IPS-15b (cell line): ENCODE results near the gene ADRA1B.
"Not testable (repeated sequence)": the region's sequence is repeated elsewhere in the genome, so short reads cannot be mapped to it uniquely, and the experiment has no call there.

Experiments used
- H3K27me3 ChIP-seq: one replicate; pipeline ENCODE4 v1.6.1; 2013; ENCODE audit warnings: low read length; ENCODE audit not compliant: control insufficient read depth, insufficient read depth
- H3K36me3 ChIP-seq: one replicate; pipeline ENCODE4 v1.6.1; 2013; ENCODE audit warnings: low read length; ENCODE audit not compliant: control insufficient read depth, insufficient read depth
- H3K4me1 ChIP-seq: one replicate; pipeline ENCODE4 v1.6.1; 2013; ENCODE audit warnings: mild to moderate bottlenecking, low read length; ENCODE audit not compliant: control insufficient read depth, insufficient read depth
- H3K4me3 ChIP-seq: one replicate; pipeline ENCODE4 v1.5.1; 2013; ENCODE audit warnings: low read depth, low read length
- H3K9ac ChIP-seq: one replicate; pipeline ENCODE4 v1.6.1; 2013; ENCODE audit warnings: low read depth, mild to moderate bottlenecking, low read length
- H3K9me3 ChIP-seq: one replicate; pipeline ENCODE4 v1.6.1; 2013; ENCODE audit warnings: mild to moderate bottlenecking, low read length; ENCODE audit not compliant: control insufficient read depth, insufficient read depth

The ADRA1B gene

GRCh38 chr5:160009591-160009989 is 93.3 kb downstream of the ADRA1B start:
- Histone ChIP-seq H3K36me3 (peaks cover 5% of the 10 kb centered on the region), H3K4me3 (peak overlapping the region; percentile 97), H3K9ac (peak overlapping the region; percentile 94), H3K4me1 (no peaks in the 10 kb centered on the region), H3K27me3 (no peaks in the 10 kb centered on the region), H3K9me3 (no peaks in the 10 kb centered on the region)

- Histone ChIP-seq H3K9ac (no peak overlapping the region), H3K4me1 (no peaks in the 10 kb centered on the region), H3K36me3 (peaks cover 5% of the 10 kb centered on the region), H3K4me3 (no peak overlapping the region), H3K27me3 (no peaks in the 10 kb centered on the region), H3K9me3 (no peaks in the 10 kb centered on the region)
These were observed 95.2 kb downstream of the ADRA1B start for GRCh38 chr5:160011471-160011870.

- not testable (repeated sequence) for H3K4me1 ChIP-seq, H3K4me3 ChIP-seq, H3K9ac ChIP-seq, H3K36me3 ChIP-seq, H3K9me3 ChIP-seq, H3K27me3 ChIP-seq
These were observed 97.9 kb downstream of the ADRA1B start for GRCh38 chr5:160014197-160014596.

GRCh38 chr5:160018945-160019625 is 102.8 kb downstream of the ADRA1B start:
- Histone ChIP-seq H3K4me3 (no peak overlapping the region), H3K27me3 (no peaks in the 10 kb centered on the region), H3K9ac (no peak overlapping the region), H3K4me1 (no peaks in the 10 kb centered on the region), H3K9me3 (no peaks in the 10 kb centered on the region), H3K36me3 (no peaks in the 10 kb centered on the region)

- H3K9me3 ChIP-seq = no peaks in the 10 kb centered on the region
- no peaks in the 10 kb centered on the region for H3K27me3 ChIP-seq
- H3K36me3 ChIP-seq = peaks cover 2% of the 10 kb centered on the region
- H3K9ac ChIP-seq = no peak overlapping the region
- H3K4me1 ChIP-seq = no peaks in the 10 kb centered on the region
- no peak overlapping the region for H3K4me3 ChIP-seq
These were observed 104.0 kb downstream of the ADRA1B start for GRCh38 chr5:160020266-160020770.

GRCh38 chr5:160020964-160021363 is 104.7 kb downstream of the ADRA1B start:
- Histone ChIP-seq H3K9ac (no peak overlapping the region), H3K9me3 (no peaks in the 10 kb centered on the region), H3K4me1 (no peaks in the 10 kb centered on the region), H3K36me3 (peaks cover 2% of the 10 kb centered on the region), H3K27me3 (no peaks in the 10 kb centered on the region), H3K4me3 (no peak overlapping the region)

GRCh38 chr5:160021831-160022446 is 105.7 kb downstream of the ADRA1B start:
- Histone ChIP-seq H3K9ac (no peak overlapping the region), H3K9me3 (no peaks in the 10 kb centered on the region), H3K27me3 (no peaks in the 10 kb centered on the region), H3K4me3 (no peak overlapping the region), H3K36me3 (peaks cover 2% of the 10 kb centered on the region), H3K4me1 (no peaks in the 10 kb centered on the region)
